OCI-LY1 (cell line): ENCODE results near the gene SPACA6.
A peak's percentile ranks its signal among the peaks of the same experiment; 100 is the strongest.

ENCODE experiments used
- H2AFZ ChIP-seq: fragments of 200-600 bp; sonication (generic), shearing (Covaris generic); 2 replicates; pipeline ENCODE4 v1.6.0; 2014; ENCODE audit warnings: antibody characterized with exemption, mild to moderate bottlenecking, low read length
- H3F3A ChIP-seq: fragments of 200-600 bp; sonication (generic), shearing (Covaris generic); 2 replicates; pipeline ENCODE4 v1.6.0; 2014; ENCODE audit warnings: mild to moderate bottlenecking, antibody characterized with exemption, low read length, moderate library complexity; ENCODE audit not compliant: insufficient read depth
- H3K27ac ChIP-seq: fragments of 200-600 bp; sonication (generic); 2 replicates; pipeline ENCODE4 v1.5.1; 2014; ENCODE audit warnings: low read length, mixed run types, mild to moderate bottlenecking, low read depth; ENCODE audit not compliant: poor library complexity, severe bottlenecking
- H3K27me3 ChIP-seq: fragments of 200-600 bp; sonication (generic); 2 replicates; pipeline ENCODE4 v1.6.0; 2014; ENCODE audit warnings: antibody characterized with exemption, mild to moderate bottlenecking, low read length, moderate library complexity; ENCODE audit not compliant: insufficient read depth
- H3K36me3 ChIP-seq: fragments of 200-600 bp; sonication (generic); 2 replicates; pipeline ENCODE4 v1.6.1; 2014; ENCODE audit warnings: mild to moderate bottlenecking, antibody characterized with exemption, low read length, moderate library complexity, mixed read lengths; ENCODE audit not compliant: insufficient read depth
- H3K4me1 ChIP-seq: fragments of 200-600 bp; sonication (generic); 2 replicates; pipeline ENCODE4 v1.5.1; 2014; ENCODE audit warnings: mild to moderate bottlenecking, low read length, moderate library complexity; ENCODE audit not compliant: insufficient read depth, severe bottlenecking
- H3K4me2 ChIP-seq: fragments of 200-600 bp; sonication (generic), shearing (Covaris generic); 2 replicates; pipeline ENCODE4 v1.6.1; 2014; ENCODE audit warnings: low read length
- H3K4me3 ChIP-seq: fragments of 200-600 bp; sonication (generic); 2 replicates; pipeline ENCODE4 v1.5.1; 2014; ENCODE audit warnings: low read length, low read depth, mild to moderate bottlenecking, mixed read lengths; ENCODE audit not compliant: poor library complexity, severe bottlenecking
- H3K79me2 ChIP-seq: fragments of 200-600 bp; shearing (Covaris generic); 2 replicates; pipeline ENCODE4 v1.6.1; 2016; ENCODE audit warnings: mixed run types, low read length, mixed read lengths; ENCODE audit not compliant: insufficient read depth
- H3K9ac ChIP-seq: fragments of 200-600 bp; sonication (generic), shearing (Covaris generic); 2 replicates; pipeline ENCODE4 v1.6.1; 2014; ENCODE audit warnings: mild to moderate bottlenecking, low read length, mixed read lengths
- H3K9me2 ChIP-seq: fragments of 200-600 bp; sonication (generic), shearing (Covaris generic); 2 replicates; pipeline ENCODE4 v1.6.1; 2014; ENCODE audit warnings: low read depth, mild to moderate bottlenecking, low read length, mixed read lengths
- H3K9me3 ChIP-seq: fragments of 200-600 bp; shearing (Covaris generic); 2 replicates; pipeline ENCODE4 v1.6.1; 2014; ENCODE audit warnings: low read length, mixed read lengths
- H4K20me1 ChIP-seq: fragments of 200-600 bp; sonication (generic), shearing (Covaris generic); 2 replicates; pipeline ENCODE4 v1.6.0; 2016; ENCODE audit warnings: mild to moderate bottlenecking, low read length; ENCODE audit not compliant: insufficient read depth
- CTCF ChIP-seq: fragments of 200-600 bp; sonication (generic), shearing (Covaris generic); IDR thresholded peaks from 2 replicates; pipeline ENCODE4 v1.5.1; 2017; ENCODE audit warnings: mild to moderate bottlenecking, antibody characterized with exemption, low read length, moderate library complexity, mixed read lengths
- EZH2 ChIP-seq: fragments of 200-600 bp; sonication (generic), shearing (Covaris generic); IDR thresholded peaks from 2 replicates; pipeline ENCODE4 v1.8.0; 2017; ENCODE audit warnings: borderline replicate concordance, mixed run types, mild to moderate bottlenecking, antibody characterized with exemption, low read length, moderate library complexity, mixed read lengths

The SPACA6 gene

DNA sequence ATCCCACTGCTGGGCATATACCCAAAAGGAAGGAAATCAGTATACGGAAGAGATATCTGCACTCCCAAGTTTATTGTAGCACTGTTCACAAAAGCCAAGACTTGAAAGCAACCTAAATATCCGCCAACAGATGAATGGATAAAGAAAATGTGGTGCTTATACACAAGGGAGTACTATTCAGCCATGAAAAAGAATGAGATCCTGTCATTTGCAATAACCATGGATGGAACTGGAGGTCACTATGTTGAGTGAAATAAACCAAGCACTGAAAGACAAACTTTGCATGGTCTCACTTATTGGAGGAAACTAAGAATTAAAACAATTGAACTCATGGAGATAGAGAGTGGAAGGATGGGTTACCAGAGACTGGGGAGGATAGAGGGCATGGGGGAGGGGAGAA lies 40.0 kb upstream of the SPACA6 start:
- H3K4me1 ChIP-seq, result no peaks in the 10 kb centered on the region
- no peaks in the 10 kb centered on the region for H3K36me3 ChIP-seq
- H3K27me3 ChIP-seq, result no peaks in the 10 kb centered on the region
- H3K79me2 ChIP-seq, result no peaks in the 10 kb centered on the region
- no peak overlapping the region for H3K9ac ChIP-seq
- TF ChIP-seq EZH2 (no peak), CTCF (no peak)
- H4K20me1 ChIP-seq, result no peaks in the 10 kb centered on the region
- H2AFZ ChIP-seq, result no peak overlapping the region
- H3K27ac ChIP-seq, result no peak overlapping the region
- no peak overlapping the region for H3K4me2 ChIP-seq
- H3K9me3 ChIP-seq, result no peaks in the 10 kb centered on the region
- H3K4me3 ChIP-seq, result no peak overlapping the region
- H3K9me2 ChIP-seq, result no peaks in the 10 kb centered on the region
- no peaks in the 10 kb centered on the region for H3F3A ChIP-seq

DNA sequence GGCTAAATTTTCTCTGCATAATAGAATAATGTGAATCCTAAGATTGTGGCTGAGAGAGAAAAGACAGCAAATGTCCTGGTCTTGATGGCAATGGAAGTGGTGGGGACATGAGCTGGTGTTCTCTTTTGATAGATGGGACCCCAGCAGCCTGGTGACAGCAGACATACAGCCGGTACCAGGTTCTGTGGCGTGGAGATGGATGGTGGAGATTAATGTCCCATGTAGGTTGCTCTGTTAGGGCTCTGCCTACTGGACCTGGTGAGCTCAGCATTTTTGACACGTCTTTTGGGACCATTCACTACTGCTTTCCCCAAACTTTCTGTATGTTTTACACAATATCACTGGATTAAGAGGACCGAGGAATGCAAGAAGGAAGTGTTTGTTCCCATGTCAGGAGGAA lies 38.3 kb upstream of the SPACA6 start:
- Histone ChIP-seq H3K9me2 (no peaks in the 10 kb centered on the region), H3K9ac (no peak overlapping the region), H3K4me1 (no peaks in the 10 kb centered on the region), H3K4me3 (no peak overlapping the region), H3K9me3 (no peaks in the 10 kb centered on the region), H3K27me3 (no peaks in the 10 kb centered on the region), H3K79me2 (no peaks in the 10 kb centered on the region), H3K36me3 (no peaks in the 10 kb centered on the region), H3K4me2 (no peak overlapping the region), H3F3A (no peaks in the 10 kb centered on the region), H4K20me1 (no peaks in the 10 kb centered on the region), H3K27ac (no peak overlapping the region), H2AFZ (no peak overlapping the region)
- peak; percentile 20; the same call in 1 of the 2 replicates for TF ChIP-seq CTCF
- no peak for TF ChIP-seq EZH2

GRCh38 chr19:51660975-51661600 lies 32.0 kb upstream of the SPACA6 start:
- no peaks in the 10 kb centered on the region for H3F3A ChIP-seq
- H3K79me2 ChIP-seq, result no peaks in the 10 kb centered on the region
- H2AFZ ChIP-seq, result no peak overlapping the region
- H3K27ac ChIP-seq, result no peak overlapping the region
- no peaks in the 10 kb centered on the region for H3K36me3 ChIP-seq
- TF ChIP-seq CTCF, result peak; percentile 50
- no peak for TF ChIP-seq EZH2
- H3K27me3 ChIP-seq, result no peaks in the 10 kb centered on the region
- H3K4me1 ChIP-seq, result no peaks in the 10 kb centered on the region
- H3K4me3 ChIP-seq, result no peak overlapping the region
- H3K9me2 ChIP-seq, result no peaks in the 10 kb centered on the region
- H3K9me3 ChIP-seq, result no peaks in the 10 kb centered on the region
- H3K4me2 ChIP-seq, result no peak overlapping the region
- H4K20me1 ChIP-seq, result no peaks in the 10 kb centered on the region
- H3K9ac ChIP-seq, result no peak overlapping the region
